Tibial nerve (tissue), 4 donors: ENCODE data around the gene CHSY1. TPM values are rescaled to one million over a fixed set of nuclear protein-coding genes. Genes with fewer than 3 reads are reported as not detected.

Source experiments
- DNase-seq, 2 donors: peaks; one replicate each; pipeline ENCODE4 v3.0.0-alpha.2; 2019; ENCODE audit warnings: low spot score in 2 of 2
- H3K27ac ChIP-seq, 4 donors: fragments of 200-600 bp; sonication (generic) in 3 of 4; one replicate each; pipeline ENCODE4 v1.5.1; 2017 to 2019; ENCODE audit warnings: mild to moderate bottlenecking in 1 of 4
- H3K27me3 ChIP-seq, 2 donors: fragments of 200-600 bp; sonication (generic) in 1 of 2; one replicate each; pipeline versions ENCODE4 v1.5.1 to v1.6.0; 2017 to 2019
- H3K36me3 ChIP-seq, 3 donors: fragments of 200-600 bp; sonication (generic); one replicate each; pipeline ENCODE4 v1.5.1; 2018 to 2019
- H3K4me1 ChIP-seq, 4 donors: fragments of 200-600 bp; sonication (generic) in 3 of 4; one replicate each; pipeline ENCODE4 v1.5.1; 2017 to 2019
- H3K4me3 ChIP-seq, 4 donors: fragments of 200-600 bp; sonication (generic) in 3 of 4; one replicate each; pipeline ENCODE4 v1.5.1; 2017 to 2019; ENCODE audit warnings: mild to moderate bottlenecking in 1 of 4, moderate library complexity in 1 of 4
- H3K9me3 ChIP-seq, 4 donors: fragments of 200-600 bp; sonication (generic) in 3 of 4; one replicate each; pipeline ENCODE4 v1.5.1; 2017 to 2019
- CTCF ChIP-seq, 5 experiments: fragments of 200-600 bp in 3 of 5; fragments of 450-650 bp in 2 of 5; sonication (generic) in 3 of 5; IDR thresholded peaks; one replicate each; pipeline ENCODE4 v1.5.1; 2016 to 2019; ENCODE audit warnings: antibody characterized with exemption in 5 of 5, mild to moderate bottlenecking in 3 of 5, moderate library complexity in 2 of 5
- EP300 ChIP-seq, 2 donors: sonication (generic); formaldehyde crosslinking; IDR thresholded peaks; one replicate each; pipeline ENCODE4 v1.6.1; 2017; ENCODE audit warnings: antibody characterized with exemption in 2 of 2, mild to moderate bottlenecking in 1 of 2
- POLR2A ChIP-seq, 2 donors: fragments of 450-650 bp; IDR thresholded peaks; one replicate each; pipeline ENCODE4 v1.6.1; 2017; ENCODE audit warnings: antibody characterized with exemption in 2 of 2, mild to moderate bottlenecking in 2 of 2, moderate library complexity in 2 of 2
- WGBS, 2 donors: methylation state at CpG; one replicate each; pipeline ENCODE4 v1.1.5; 2018; 5-methylcytosine and 5-hydroxymethylcytosine counted together
- total RNA-seq, 4 donors: library from RNA; depleted of rRNA; stranded (reverse); fragments of >200 nt; gene quantifications; one replicate each; pipeline ENCODE4 v1.1.0, GENCODE V29; 2016

Gene CHSY1
- total RNA-seq, 4 donors from 2014 or later: 22.0 to 29.7 (median 24.6) TPM

- DNase-seq: no peak
- WGBS, 2 donors: 57 to 63% methylated on average over 3 of the region's 3 CpGs
- no peak for TF ChIP-seq POLR2A (IDR thresholded peaks at IDR 0.05)
- no peak for TF ChIP-seq EP300 (IDR thresholded peaks at IDR 0.05)
- no peak for TF ChIP-seq CTCF (IDR thresholded peaks at IDR 0.05)
- no peaks in the 10 kb centered on the region for H3K36me3 ChIP-seq
- H3K4me1 ChIP-seq: peaks cover 0 to 93% (median 25%) of the 10 kb centered on the region in 4 donors
- no peaks in the 10 kb centered on the region for H3K9me3 ChIP-seq
- H3K27me3 ChIP-seq: no peaks in the 10 kb centered on the region
- peak overlapping the region in 1 of 4 donors; percentile 80 for H3K27ac ChIP-seq
- H3K4me3 ChIP-seq: no peak overlapping the region
These were observed 60.6 kb downstream of the CHSY1 start for GRCh38 chr15:101191242-101191641.

DNA sequence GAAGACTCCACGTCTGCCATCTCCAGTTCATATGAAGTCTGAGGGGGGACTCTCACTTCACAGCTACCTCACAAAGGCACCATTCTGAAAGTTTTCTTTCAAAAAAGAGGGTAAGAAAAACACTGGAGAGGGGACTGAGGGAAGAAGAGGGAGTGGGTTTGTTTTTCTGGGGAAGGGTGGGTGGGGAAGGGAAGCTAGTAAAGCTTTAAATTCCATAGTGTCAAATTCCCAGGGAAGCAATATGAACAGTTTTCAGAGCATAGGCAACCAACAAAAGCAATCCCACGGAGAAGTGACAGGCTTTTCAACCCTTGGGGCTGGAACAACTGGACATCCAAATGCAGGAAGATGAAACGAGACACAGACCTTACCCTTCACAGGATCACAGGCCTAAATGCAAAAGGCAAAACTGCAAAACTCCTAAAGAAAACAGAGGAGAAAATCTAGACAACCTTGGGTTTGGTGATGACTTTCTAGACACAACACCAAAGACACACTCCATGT, 61.7 kb downstream of the CHSY1 start:
- no peak for DNase-seq
- Histone ChIP-seq H3K9me3 (no peaks in the 10 kb centered on the region), H3K27me3 (no peaks in the 10 kb centered on the region), H3K36me3 (no peaks in the 10 kb centered on the region), H3K4me3 (no peak overlapping the region), H3K27ac (peak overlapping the region in 3 of 4 donors; percentile 9 to 80 (median 53)), H3K4me1 (peaks cover 0 to 95% (median 25%) of the 10 kb centered on the region in 4 donors)
- TF ChIP-seq CTCF (IDR thresholded peaks at IDR 0.05): no peak
- TF ChIP-seq POLR2A (IDR thresholded peaks at IDR 0.05): no peak
- no peak for TF ChIP-seq EP300 (IDR thresholded peaks at IDR 0.05)
- WGBS, 2 donors: 46 to 47% methylated on average over 3 of the region's 3 CpGs

- DNase-seq: no peak
- WGBS, 2 donors: 72 to 76% methylated on average over 17 of the region's 17 CpGs
- Histone ChIP-seq H3K36me3 (no peaks in the 10 kb centered on the region), H3K4me3 (no peak overlapping the region), H3K27me3 (no peaks in the 10 kb centered on the region), H3K9me3 (no peaks in the 10 kb centered on the region), H3K27ac (peak overlapping the region in 3 of 4 donors; percentile 52 to 80 (median 53)), H3K4me1 (peaks cover 0 to 95% (median 24%) of the 10 kb centered on the region in 4 donors)
- TF ChIP-seq CTCF (IDR thresholded peaks at IDR 0.05): no peak
- TF ChIP-seq EP300 (IDR thresholded peaks at IDR 0.05): no peak
- TF ChIP-seq POLR2A (IDR thresholded peaks at IDR 0.05): no peak
These were observed 62.3 kb downstream of the CHSY1 start for GRCh38 chr15:101189409-101190091.

- Histone ChIP-seq H3K27ac (peak overlapping the region in 3 of 4 donors; percentile 52 to 80 (median 53)), H3K4me1 (peaks cover 0 to 95% (median 21%) of the 10 kb centered on the region in 4 donors), H3K9me3 (no peaks in the 10 kb centered on the region), H3K4me3 (peak overlapping the region in 1 of 4 donors; percentile 13), H3K27me3 (no peaks in the 10 kb centered on the region), H3K36me3 (no peaks in the 10 kb centered on the region)
- TF ChIP-seq POLR2A (IDR thresholded peaks at IDR 0.05) (no peak), CTCF (IDR thresholded peaks at IDR 0.05) (no peak), EP300 (IDR thresholded peaks at IDR 0.05) (no peak)
- WGBS, 2 donors: 69 to 76% methylated on average over 29 of the region's 29 CpGs
- DNase-seq: no peak
These were observed 63.0 kb downstream of the CHSY1 start for GRCh38 chr15:101188637-101189408.
